ENCODE data around the gene DUX4.
"Not testable (repeated sequence)": the region's sequence is repeated elsewhere in the genome, so short reads cannot be mapped to it uniquely, and the experiment has no call there.

Gene DUX4

DNA sequence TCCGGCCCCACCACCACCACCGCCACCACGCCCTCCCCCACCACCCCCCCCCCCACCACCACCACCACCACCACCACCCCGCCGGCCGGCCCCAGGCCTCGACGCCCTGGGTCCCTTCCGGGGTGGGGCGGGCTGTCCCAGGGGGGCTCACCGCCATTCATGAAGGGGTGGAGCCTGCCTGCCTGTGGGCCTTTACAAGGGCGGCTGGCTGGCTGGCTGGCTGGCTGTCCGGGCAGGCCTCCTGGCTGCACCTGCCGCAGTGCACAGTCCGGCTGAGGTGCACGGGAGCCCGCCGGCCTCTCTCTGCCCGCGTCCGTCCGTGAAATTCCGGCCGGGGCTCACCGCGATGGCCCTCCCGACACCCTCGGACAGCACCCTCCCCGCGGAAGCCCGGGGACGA lies at the start of gene DUX4:
DUX4 (plus strand) TSS at position 347 of the 400 bp plus-strand sequence; CDS start at position 347, 0 bp downstream.
- not testable (repeated sequence) for DNase-seq

DNA sequence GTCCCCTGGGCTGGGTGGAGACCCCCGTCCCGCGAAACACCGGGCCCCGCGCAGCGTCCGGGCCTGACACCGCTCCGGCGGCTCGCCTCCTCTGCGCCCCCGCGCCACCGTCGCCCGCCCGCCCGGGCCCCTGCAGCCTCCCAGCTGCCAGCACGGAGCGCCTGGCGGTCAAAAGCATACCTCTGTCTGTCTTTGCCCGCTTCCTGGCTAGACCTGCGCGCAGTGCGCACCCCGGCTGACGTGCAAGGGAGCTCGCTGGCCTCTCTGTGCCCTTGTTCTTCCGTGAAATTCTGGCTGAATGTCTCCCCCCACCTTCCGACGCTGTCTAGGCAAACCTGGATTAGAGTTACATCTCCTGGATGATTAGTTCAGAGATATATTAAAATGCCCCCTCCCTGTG lies 1.9 kb downstream of the DUX4 start:
- not testable (repeated sequence) for DNase-seq

DNA sequence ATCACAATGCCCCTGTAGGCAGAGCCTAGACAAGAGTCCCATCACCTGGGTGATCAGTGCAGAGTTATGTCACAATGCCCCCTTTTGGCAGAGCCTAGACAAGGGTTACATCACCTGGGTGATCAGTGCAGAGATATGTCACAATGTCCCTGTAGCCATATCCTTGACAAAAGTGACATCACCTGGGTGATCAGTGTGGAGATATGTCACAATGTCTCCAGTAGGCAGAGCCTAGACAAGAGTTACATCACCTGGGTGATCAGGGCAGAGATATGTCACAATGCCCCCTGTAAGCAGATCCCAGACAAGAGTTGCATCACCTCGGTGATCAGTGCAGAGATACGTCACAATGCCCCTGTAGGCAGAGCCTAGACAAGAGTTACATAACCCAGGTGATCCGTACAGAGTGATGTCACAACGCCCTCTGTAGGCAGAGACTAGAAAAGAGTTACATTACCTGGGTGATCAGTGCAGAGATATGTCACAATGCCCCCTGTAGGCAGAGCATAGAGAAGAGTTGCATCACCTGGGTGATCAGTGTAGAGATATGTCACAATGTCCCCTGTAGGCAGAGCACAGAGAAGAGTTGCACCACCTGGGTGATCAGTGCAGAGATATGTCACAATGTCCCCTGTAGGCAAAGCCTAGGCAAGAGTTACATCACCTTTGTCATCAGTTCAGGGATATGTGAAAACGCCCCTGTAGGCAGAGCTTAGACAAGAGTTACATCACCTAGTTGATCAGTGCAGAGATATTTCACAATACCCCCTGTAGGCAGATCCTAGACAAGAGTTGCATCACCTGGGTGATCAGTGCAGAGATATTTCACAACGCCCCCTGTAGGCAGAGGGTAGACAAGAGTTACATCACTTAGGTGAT lies 4.4 kb downstream of the DUX4 start:
- DNase-seq = not testable (repeated sequence)

DNA sequence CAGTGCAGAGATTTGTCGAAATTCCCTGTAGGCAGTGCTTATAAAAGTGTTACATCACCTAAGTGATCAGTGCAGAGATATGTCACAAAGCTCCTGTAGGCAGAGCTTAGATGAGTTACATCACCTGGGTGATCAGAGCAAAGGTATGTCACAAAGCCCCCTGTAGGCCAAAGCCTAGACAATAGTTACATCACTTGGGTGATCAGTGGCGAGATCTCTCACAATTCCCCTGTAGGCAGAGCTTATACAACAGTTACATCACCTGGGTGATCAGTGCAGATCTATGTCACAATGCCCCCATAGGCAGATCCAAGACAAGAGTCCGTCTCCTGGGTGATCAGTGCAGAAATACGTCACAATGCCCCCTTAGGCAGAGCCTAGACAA lies 5.0 kb downstream of the DUX4 start:
- not testable (repeated sequence) for DNase-seq

DNA sequence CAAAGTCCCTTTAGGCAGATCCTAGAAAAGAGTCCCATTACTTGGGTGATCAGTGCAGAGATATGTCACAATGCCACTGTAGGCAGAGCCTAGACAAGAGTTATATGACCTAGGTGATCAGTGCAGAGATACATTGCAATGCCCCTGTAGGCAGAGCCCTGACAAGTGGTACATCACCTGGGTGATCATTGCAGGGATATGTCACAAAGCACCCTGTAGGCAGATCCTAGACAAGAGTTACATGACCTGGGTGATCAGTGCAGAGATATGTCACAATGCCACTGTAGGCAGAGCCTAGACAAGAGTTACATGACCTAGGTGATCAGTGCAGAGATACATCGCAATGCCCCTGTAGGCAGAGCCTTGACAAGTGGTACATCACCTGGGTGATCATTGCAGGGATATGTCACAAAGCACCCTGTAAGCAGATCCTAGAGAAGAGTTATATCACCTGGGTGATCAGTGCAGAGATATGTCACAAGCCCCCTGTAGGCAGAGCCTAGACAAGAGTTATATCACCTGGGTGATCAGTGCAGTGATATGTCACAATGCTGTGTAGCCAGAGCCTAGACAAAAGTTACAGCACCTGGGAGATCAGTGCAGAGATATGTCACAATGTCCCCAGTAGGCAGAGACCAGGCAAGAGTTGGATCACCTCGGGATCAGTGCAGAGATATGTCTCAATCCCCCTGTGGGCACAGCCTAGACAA lies 5.6 kb downstream of the DUX4 start:
- DNase-seq = not testable (repeated sequence)

DNA sequence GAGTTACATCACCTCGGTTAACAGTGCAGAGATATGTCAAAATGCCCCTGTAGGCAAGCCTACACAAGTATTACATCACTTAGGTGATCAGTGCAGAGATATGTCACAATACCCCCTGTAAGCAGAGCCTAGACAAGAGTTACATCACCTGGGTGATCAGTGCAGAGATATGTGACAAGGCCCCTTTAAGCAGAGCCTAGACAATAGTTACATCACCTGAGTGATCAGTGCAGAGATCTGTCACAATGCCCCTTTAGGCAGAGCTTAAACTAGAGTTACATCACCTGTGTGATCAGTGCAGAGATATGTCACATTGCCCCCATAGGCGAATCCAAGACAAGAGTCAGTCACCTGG lies 6.1 kb downstream of the DUX4 start:
- DNase-seq = not testable (repeated sequence)

DNA sequence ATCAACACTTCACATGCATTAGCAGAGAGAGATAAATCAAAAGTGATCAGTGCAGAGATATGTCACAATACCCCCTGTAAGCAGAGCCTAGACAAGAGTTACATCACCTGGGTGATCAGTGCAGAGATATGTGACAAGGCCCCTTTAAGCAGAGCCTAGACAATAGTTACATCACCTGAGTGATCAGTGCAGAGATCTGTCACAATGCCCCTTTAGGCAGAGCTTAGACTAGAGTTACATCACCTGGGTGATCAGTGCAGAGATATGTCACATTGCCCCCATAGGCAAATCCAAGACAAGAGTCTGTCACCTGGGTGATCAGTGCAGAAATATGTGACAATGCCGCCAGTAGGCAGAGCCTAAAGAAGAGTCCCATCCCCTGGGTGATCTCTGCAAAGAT lies 7.4 kb downstream of the DUX4 start:
- not testable (repeated sequence) for DNase-seq

DNA sequence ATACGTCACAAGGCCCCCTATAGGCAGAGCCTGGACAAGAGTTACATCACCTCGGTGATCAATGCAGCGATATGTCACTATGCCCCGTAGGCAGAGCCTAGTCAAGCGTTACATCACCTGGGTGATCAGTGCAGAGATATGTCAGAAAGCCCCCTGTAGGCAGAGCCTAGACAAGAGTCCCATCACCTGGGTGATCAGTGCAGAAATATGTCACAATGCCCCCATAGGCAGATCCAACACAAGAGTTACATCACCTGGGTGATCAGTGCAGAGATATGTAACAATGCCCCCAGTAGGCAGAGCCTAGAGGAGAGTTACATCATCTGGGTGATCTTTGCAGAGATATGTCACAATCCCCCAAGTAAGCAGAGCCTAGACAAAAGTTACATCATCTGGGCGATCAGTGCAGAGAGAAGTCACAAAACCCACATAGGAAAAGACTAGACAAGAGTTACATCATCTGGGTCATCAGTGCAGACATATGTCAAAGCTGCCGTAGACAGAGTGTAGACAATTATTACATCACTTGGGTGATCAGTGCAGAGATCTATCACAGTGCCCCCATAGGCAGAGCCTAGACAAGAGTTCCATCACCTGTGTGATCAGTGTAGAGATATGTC lies 8.0 kb downstream of the DUX4 start:
- not testable (repeated sequence) for DNase-seq

DNA sequence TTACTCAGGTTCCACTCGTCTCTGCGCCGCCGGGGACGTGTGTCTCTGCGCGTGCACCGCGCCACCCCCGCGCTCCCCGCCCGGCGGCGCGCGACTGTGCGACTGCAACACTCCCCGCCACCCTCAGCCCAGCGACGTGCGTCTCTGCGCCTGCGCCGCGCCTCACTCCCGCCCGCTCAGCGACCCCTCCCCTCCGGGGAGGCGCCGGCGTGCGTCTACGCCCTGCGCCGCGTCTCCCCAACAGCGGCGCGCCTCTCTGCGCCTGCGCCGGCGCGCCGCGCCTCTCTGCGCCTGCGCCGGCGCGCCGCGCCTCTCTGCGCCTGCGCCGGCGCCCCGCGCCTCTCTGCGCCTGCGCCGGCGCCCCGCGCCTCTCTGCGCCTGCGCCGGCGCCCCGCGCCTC lies 29.9 kb downstream of the DUX4 start:
- not testable (repeated sequence) for DNase-seq
